ENCODE data around the gene FOXO1.

- TF ChIP-seq CTCF (IDR thresholded peaks at IDR 0.05; ENCODE audit: insufficient read depth, low read depth, low read length) (no peak), EZH2 (IDR thresholded peaks at IDR 0.05; ENCODE audit: insufficient read depth, low read length) (no peak)
These were observed 40.0 kb upstream of the FOXO1 start for GRCh38 chr13:40706439-40706838.

Data from astrocyte (in vitro differentiated cells and primary cell).